ENCODE measurements around the gene HASPIN.

HASPIN gene

GRCh38 chr17:3762922-3763776 lies 39.4 kb downstream of the HASPIN start:
- in situ Hi-C loops (cut with MboI; ENCODE audit: low sequenced_read_pairs) = no loop called here

- in situ Hi-C loops (cut with MboI; ENCODE audit: low sequenced_read_pairs) = no loop called here
Observed at GRCh38 chr17:3763777-3764170, 40.1 kb downstream of the HASPIN start.

- in situ Hi-C loops (cut with MboI; ENCODE audit: low sequenced_read_pairs) = no loop called here
Observed at GRCh38 chr17:3765981-3766380, 42.3 kb downstream of the HASPIN start.

- in situ Hi-C loops (cut with MboI; ENCODE audit: low sequenced_read_pairs) = no loop called here
Observed at GRCh38 chr17:3766779-3767178, 43.1 kb downstream of the HASPIN start.

GRCh38 chr17:3768341-3768740 lies 44.6 kb downstream of the HASPIN start:
- in situ Hi-C loops (cut with MboI; ENCODE audit: low sequenced_read_pairs) = no loop called here

GRCh38 chr17:3768769-3769168 lies 45.1 kb downstream of the HASPIN start:
- in situ Hi-C loops (cut with MboI; ENCODE audit: low sequenced_read_pairs) = no loop called here

- in situ Hi-C loops (cut with MboI; ENCODE audit: low sequenced_read_pairs) = no loop called here
Observed at GRCh38 chr17:3770466-3770865, 46.8 kb downstream of the HASPIN start.

GRCh38 chr17:3771140-3771539 lies 47.4 kb downstream of the HASPIN start:
- in situ Hi-C loops (cut with MboI; ENCODE audit: low sequenced_read_pairs) = no loop called here

GRCh38 chr17:3772764-3773163 lies 49.1 kb downstream of the HASPIN start:
- in situ Hi-C loops (cut with MboI; ENCODE audit: low sequenced_read_pairs) = no loop called here

GRCh38 chr17:3773511-3773910 lies 49.8 kb downstream of the HASPIN start:
- in situ Hi-C loops (cut with MboI; ENCODE audit: low sequenced_read_pairs) = no loop called here

- in situ Hi-C loops (cut with MboI; ENCODE audit: low sequenced_read_pairs) = no loop called here
Observed at GRCh38 chr17:3773966-3774365, 50.3 kb downstream of the HASPIN start.

Data from HL-60/S4 (cell line).